Measurements from ENCODE around the gene PPP1R1C.
"Not testable (repeated sequence)": the region's sequence is repeated elsewhere in the genome, so short reads cannot be mapped to it uniquely, and the experiment has no call there.

PPP1R1C gene

DNA sequence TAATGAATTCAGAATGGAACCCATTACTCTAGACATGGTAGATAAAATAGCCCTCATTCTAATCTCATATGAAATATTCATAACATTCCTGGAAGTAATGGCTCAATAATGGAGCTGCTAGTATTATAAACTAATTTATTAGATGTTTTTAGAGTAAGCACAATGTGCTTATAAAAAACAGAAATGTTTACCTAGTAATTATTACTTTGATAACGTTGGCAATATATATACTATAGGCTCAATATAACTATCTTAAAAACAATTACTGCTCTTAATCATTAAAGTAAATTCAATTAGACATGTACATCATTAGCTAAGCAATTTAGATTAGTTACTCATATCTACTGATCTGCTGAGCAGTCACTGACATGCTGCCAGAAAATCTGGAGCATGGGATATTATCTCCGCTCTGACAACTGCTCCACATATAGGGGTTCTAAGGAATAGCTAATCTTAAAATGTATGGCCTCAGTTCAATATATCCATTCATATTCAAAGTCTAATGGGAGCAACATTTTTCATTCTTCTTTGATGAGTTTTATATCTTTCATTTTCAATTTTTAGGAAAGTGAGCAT is 19.4 kb downstream of the PPP1R1C start:
- DNase-seq (ENCODE audit: extremely low spot score, insufficient read length, low read depth) (no peak), FAIRE-seq (no peak)

DNA sequence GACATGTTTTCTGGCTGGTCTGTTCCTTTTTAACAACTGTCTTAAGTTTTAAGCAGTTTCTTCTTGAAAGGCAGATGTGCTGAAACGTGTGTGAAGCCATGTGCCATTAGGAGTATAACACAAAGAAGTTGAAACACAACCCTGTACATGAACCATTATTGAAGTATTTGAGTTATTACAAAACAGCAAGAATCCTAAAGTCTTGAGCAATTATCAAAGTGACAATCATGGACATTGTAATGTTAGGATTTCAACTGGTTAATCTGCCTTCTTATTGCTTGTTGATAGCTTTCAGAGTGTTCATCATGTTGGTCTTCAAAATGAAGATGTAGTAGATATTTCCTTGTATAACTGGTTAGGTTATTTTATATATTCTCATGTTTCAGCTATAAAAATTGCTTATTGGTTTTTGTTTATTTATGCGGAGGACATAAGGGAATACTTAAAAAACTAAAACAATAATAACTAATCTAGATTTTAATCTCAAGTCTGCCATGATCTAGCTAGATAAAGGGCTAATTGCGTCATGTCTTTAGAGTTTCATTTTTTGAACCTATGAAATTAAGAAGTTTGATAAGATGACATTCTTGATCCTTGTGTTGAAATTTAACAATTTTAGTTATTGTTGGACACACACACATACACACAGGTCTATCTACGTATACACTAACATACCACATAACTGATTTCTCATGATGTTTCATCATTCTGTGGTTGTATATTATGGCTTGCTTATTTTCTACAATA is 21.1 kb downstream of the PPP1R1C start:
- no peak for FAIRE-seq
- no peak for DNase-seq (ENCODE audit: extremely low spot score, insufficient read length, low read depth)

DNA sequence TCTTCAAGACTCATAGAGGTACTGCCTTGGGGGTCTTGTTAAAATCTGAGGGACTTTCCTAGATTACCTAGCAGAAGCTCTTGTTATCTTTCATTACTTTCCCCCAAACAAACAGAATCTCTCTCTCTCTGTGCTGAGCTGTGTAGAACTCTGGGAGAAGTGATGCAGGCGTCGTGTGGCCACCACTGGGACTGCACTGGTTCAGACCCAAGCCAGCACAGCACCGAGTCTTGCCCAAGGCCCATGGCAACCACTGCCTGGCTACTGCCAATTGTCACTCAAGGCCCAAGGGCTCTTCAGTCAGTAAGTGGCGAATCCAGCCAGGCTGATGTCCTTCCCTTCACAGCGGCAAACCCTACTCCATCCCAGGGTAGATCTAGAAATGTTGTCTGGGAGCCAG is 28.6 kb downstream of the PPP1R1C start:
- FAIRE-seq (no peak), DNase-seq (ENCODE audit: extremely low spot score, insufficient read length, low read depth) (no peak)

DNA sequence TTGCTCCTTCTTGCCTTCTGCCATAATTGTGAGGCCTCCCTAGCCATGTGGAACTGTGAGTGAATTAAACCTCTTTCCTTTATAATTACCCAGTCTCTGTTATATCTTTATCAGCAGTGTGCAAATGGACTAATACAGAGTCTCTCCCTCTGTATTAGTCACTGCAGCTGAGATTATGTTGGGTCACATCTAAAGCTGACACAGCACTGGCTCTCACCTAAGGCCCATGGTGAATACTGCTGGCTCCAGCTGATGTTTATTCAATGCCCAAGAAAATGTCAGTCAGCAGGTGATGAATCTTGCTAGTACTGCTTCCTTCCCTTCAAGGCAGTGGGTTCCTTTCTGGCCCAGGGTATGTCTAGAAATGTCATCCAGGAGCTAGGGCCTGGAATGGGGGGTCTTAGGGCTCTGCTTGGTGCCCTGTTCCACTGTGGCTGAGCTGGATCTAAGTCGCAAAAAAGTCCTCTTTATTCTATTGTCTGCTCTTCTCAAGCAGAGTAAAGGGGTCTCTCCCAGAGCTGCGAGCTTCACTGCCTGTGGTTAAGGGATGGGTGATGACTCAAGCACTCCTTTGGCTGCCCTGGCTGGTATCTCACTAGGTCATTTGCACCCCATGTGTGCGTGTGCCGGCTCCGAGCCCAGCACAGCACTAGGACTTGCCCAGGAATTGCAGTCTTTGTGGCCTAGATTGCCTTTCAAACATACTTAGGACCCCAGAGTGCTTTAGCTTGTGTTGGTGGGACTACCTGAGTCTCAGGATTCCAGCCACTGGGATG is 29.9 kb downstream of the PPP1R1C start:
- no peak for DNase-seq (ENCODE audit: extremely low spot score, insufficient read length, low read depth)
- no peak for FAIRE-seq

DNA sequence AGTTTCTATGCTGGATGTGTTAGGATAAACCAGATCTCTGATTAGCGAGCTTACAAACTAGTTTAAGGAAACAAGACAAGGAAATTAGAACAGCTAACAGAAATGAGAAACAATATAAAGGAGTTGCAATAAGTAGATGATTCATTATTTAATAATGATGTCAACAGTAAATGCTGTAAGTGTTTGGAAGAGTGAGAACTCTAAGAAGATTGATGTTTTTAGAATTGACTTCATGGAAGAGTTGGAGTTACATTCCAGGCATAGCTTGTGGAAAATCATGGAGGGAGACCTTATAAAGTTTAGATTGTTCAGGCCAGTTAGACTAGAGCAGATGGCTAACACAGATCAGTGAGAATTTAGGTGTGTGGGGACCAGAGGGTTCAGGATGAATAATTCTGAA is 32.6 kb downstream of the PPP1R1C start:
- FAIRE-seq, result no peak
- DNase-seq (ENCODE audit: extremely low spot score, insufficient read length, low read depth), result no peak

DNA sequence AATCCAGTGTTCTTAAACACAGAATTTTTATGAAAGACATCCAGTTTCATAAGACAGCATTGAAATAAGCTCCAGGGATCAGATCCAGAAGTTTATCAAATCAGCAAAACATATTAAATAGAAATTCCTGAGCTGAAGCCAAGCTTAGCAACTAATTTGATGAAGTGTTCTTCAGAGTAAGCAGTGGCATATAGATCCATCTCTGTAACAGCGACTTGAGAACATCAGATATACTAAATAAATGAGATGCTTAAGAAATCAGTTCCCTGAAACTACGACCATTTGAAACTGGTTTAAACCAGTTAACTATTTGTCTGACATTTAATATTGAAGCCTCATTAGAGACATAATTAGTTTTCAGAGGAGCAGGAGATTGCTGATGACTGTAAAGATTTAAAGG is 34.1 kb downstream of the PPP1R1C start:
- FAIRE-seq (no peak), DNase-seq (ENCODE audit: extremely low spot score, insufficient read length, low read depth) (no peak)

DNA sequence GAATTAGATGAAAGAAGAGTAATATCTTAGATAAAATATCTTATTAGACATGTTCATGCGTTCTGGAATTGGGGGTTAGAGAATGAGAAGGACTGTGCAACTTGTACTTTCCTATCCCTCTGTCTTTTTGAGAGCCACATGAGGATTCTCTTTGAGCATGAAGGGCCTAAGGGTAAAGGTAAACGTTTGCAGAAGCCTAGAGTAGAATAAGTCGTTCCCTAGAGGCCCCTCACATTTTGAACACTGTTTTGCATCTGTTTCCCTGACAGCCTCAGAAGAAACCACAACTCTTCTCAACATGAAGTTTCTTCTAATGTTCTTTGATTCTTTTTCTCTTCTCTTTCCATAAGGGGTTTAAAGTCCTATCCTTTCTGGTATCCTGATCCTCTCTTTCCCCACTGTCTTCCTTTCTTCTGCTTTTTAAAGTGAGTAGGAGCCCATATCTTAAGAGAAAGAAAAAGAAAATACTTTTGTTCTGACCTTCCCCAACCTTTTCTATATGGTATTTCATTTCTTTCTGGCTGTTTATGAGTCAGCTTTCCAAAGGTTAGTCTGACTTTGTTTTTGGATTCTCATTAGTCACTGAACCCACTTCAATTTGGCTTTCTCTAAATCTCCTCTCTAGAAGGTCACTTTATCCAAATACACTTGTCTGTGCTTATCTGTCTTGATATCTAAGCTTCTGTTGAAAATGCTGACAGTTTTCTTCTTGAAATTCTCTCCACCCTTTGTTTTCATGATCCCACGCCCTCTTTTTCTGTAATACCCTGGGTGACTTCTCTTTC is 34.8 kb downstream of the PPP1R1C start:
- FAIRE-seq (no peak), DNase-seq (ENCODE audit: extremely low spot score, insufficient read length, low read depth) (no peak)

DNA sequence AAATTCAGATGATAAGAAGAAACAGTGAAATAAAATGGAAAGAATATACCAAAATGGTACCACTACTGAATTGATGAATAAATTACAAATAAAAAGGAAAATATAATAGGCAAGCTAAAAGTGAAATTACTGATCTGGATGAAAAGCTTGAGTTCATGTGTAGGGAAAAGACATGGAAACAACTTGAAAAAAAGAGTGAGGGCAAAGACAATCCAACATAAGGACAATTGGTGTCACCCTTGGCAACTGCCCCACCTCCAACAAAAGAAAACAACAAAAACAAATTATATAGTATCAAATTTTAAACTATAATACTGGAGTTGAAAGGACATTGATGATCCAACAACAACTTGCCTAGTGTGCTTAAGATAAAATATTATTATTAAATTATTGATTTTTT is 37.6 kb downstream of the PPP1R1C start:
- no peak for DNase-seq (ENCODE audit: extremely low spot score, insufficient read length, low read depth)

DNA sequence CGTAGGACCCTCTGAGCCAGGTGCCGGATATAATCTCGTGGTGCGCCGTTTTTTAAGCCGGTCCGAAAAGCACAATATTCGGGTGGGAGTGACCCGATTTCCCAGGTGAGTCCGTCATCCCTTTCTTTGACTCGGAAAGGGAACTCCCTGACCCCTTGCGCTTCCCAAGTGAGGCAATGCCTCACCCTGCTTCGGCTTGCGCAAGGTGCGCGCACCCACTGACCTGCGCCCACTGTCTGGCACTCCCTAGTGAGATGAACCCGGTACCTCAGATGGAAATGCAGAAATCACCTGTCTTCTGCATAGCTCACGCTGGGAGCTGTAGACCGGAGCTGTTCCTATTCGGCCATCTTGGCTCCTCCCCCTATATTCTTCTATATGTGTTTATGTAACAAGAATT is 45.2 kb downstream of the PPP1R1C start:
- DNase-seq (ENCODE audit: extremely low spot score, insufficient read length, low read depth); FAIRE-seq: not testable (repeated sequence)

More for the DNA sequence above, 37.6 kb downstream of the PPP1R1C start:
- no peak for FAIRE-seq

DNA sequence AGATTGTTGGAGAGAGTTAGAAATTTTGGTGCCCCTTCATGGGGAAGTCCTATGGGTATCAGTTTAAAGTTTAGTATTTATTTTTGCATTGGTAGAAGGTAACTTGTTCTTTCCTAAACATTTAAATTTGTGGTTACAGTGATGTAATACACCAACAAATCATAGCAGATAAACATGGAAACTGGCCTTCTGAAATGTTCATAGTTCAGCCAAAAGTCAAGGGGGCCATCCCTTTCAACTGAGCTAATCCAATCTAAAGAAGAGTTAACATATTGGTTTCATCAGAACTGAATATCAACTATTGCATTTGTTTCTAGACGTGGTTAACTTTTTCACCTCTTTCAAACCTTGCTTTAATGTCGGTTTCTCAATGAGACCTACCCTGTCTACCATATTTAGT is 46.3 kb downstream of the PPP1R1C start:
- no peak for FAIRE-seq
- DNase-seq (ENCODE audit: extremely low spot score, insufficient read length, low read depth), result no peak

DNA sequence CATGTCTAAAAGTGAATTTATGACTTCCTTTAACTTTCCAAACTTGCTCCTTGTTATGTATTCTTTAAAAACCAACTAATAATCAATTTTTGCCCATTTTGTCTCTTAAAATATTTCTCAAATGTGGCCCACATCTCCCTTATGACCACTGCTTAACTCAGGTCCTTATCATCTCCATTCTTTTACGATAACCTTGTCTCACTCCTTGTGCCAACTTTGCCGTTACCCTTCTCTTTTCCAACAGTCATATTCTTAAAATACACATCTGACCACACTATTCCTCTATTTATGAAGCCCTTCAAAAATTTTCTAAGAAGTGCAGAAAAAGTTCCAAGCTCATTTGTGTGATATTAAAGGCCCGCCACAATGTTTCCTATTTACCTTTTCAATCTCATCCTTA is 47.8 kb downstream of the PPP1R1C start:
- no peak for DNase-seq (ENCODE audit: extremely low spot score, insufficient read length, low read depth)
- no peak for FAIRE-seq

DNA sequence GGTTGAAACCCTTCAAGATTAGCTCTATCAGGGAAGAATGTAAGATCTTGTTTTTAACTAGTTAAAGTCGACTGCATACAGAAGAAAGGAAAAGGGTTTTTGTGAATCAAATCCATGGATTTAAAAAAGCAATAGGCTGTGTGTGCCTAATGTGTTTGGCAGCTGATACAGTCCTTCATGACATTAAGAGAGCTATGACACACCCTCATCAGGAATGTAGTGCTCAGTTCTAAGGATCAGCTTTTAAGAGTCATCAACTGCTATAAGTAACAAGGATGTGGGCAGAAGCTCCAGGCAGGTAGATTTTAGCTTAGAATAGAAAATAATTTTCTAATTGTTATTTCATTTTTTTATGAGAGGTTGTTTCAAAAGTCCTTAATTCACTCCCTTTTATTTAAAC is 52.9 kb downstream of the PPP1R1C start:
- no peak for DNase-seq (ENCODE audit: extremely low spot score, insufficient read length, low read depth)
- no peak for FAIRE-seq

DNA sequence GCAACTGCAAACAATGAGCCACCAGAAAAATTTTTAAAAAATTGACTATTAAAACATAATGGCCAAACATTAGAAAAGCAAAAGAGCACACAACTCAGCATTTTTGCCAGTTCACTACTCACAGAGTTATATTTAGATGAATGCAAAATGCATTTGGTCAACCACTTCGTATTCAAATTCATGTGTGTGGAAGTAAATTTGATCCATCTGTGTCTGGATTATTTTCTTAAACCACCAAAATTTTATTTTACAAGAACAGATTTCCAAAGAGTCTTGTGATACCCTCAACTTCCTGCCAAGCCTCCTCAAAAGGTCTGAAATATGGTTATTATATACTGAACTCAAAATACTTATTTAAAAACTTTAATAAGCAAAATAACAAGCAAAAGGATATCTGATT is 57.4 kb downstream of the PPP1R1C start:
- DNase-seq (ENCODE audit: extremely low spot score, insufficient read length, low read depth) (no peak), FAIRE-seq (no peak)

DNA sequence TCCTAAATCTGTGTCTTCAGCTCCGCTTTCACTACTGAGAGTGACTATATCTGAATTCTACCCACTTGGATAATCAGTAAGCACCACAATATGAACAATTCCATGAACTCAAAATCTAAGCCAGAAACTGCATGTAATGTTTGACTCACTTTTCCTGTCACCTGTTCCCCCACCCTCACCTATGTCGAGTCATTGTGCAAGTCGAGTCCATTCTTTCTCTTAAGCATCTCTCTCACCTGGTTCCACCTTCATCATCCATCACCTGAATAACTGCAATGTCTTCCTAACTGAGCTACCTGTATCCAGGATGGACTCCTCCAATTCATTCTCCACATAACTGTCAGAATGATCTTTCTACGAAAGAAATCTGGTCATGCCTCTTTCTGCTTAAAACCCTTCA is 58.2 kb downstream of the PPP1R1C start:
- FAIRE-seq (no peak), DNase-seq (ENCODE audit: extremely low spot score, insufficient read length, low read depth) (no peak)

DNA sequence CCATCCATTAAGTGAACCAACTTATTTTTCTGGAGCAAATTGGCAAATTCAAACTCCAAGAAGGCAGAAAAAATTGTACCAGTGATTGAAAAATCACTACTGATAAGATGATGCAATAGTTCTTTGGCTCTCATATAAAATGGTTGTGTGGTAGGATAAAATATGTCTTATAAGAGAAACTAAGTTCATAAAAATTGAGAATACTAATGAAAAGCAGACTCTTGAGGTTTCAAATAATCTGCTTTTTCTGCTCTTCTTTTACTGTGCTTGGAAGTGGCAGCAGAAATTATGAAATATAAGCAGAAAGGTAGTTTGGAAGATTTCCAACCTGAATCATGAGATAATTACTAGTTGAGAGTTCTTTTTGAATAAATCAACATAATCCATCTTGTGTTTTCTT is 61.9 kb downstream of the PPP1R1C start:
- no peak for DNase-seq (ENCODE audit: extremely low spot score, insufficient read length, low read depth)

DNA sequence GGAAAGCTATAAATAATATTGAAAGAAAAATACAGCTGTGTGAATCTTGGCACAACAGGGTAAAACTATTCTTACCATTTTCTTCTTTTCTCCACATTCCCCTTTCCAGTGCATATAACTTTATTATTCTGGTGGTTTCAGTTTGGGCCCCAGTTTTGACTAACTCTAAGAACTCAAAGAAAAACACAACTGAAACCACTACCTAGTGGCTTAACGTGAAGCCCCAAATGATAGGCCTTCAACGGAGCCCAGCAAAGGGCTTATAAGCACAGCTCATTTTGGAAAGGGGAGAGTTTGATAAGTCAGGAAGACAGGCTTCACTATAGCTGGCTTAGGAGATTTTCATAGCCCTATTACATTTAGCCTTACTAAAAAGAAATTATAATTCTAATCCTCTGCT is 62.4 kb downstream of the PPP1R1C start:
- DNase-seq (ENCODE audit: extremely low spot score, insufficient read length, low read depth), result no peak
- FAIRE-seq, result no peak

More for the DNA sequence above, 61.9 kb downstream of the PPP1R1C start:
- no peak for FAIRE-seq

DNA sequence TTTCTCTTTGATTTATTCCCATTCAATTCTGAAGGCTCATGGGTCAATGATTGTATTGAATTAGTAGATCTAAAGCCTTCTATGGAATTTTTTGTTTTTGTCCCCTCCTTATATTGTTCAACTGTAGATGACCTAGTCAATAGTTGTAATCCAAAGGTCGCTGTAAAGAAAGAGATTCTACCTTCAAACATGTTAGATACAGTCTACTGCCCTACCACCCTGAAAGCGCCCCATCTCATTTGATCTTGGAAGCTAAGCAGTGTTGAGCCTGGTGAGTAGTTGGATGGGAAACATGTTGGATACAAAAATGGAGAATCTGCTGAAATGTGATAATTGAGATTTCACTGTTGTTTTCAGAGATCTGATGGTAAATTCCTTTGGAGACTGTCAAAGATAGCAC is 63.0 kb downstream of the PPP1R1C start:
- DNase-seq (ENCODE audit: extremely low spot score, insufficient read length, low read depth) (no peak), FAIRE-seq (peak; percentile 18)

DNA sequence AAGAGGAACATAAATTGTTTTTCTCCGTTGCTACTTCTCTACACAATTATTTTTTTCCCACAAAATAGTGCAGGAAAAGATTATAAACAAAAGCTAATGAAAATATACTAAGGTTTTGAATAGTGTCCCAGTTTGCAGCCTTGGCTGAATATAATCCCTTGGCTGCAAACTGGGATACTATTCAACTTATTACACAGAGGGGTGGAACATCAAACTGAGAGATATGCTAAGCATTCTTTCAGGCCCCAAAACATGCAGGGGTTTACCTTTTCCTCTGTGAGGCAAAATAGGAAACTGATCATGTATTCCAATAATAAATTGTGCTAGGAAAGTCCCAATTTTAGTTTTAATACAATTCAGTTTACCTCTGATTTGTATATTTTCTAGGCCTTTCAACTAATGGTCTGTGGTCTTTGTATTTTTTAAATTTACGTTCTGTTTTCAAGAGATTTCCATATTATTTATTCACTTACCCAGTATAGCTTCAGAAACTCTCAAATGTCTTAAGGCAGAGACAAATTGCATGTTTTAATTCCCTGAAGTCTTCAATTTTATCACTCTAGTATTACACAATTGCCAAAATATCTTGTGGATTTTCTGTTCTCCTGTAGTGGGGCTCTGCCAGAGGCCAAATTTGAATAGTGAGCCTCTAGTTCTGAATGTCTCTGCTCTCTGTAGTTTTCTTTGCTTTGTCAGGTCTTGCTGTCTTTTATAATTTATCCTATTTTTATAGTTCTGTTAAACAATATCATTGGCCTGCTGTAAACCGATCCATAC is 63.9 kb downstream of the PPP1R1C start:
- no peak for DNase-seq (ENCODE audit: extremely low spot score, insufficient read length, low read depth)
- FAIRE-seq, result no peak

DNA sequence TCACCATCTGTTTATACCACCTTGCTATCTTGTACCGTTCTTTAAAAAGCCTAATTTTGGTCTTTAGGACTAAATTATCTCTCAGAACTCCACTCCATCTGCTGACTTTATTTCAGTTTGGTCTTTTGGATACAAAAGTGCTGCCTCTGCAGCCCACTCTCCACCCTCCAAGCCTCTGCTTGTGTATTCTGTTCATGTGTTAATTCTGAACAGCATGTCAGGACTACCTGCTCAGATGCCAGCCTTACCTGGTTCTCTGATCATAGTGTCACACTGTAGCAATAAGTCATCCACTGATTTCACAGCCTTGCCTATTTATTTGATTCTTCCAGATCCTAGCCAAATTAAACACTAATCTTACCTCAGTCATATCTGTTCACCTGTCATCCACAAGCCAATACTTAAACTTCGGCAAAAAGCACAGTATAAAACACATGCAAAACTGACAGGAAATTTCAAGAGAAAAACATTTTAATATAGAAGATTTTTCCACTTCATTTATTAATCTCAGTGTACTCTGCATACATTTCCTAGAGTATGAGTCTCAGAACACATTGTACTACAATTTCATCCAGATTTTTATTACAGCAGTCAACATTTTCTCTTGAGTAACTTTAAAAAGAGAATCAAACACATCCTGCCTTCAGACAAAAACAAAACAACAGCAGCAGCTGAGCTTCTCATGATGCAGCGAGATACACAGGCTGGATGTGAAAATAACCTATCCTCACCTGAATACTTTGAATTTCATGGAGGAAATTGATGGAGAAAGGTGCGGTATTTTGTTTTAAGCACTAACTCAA is 64.9 kb downstream of the PPP1R1C start:
- FAIRE-seq (no peak), DNase-seq (ENCODE audit: extremely low spot score, insufficient read length, low read depth) (no peak)

Measured in GM18507 (cell line).